OCI-LY7 (cell line): ENCODE measurements around the gene KLK10.

Experiments
- CTCF ChIP-seq: fragments of 200-600 bp; sonication (generic); conservative IDR thresholded peaks from 2 replicates; pipeline ENCODE4 v1.5.1; 2014; ENCODE audit warnings: mild to moderate bottlenecking, antibody characterized with exemption, low read length, moderate library complexity, mixed read lengths
- EZH2phosphoT487 ChIP-seq: fragments of 200-600 bp; sonication (generic); IDR thresholded peaks from 2 replicates; pipeline ENCODE4 v1.6.1; 2018; ENCODE audit warnings: low read depth, borderline replicate concordance, mild to moderate bottlenecking, mixed run types, antibody characterized with exemption, low read length, moderate library complexity, mixed read lengths

DNA sequence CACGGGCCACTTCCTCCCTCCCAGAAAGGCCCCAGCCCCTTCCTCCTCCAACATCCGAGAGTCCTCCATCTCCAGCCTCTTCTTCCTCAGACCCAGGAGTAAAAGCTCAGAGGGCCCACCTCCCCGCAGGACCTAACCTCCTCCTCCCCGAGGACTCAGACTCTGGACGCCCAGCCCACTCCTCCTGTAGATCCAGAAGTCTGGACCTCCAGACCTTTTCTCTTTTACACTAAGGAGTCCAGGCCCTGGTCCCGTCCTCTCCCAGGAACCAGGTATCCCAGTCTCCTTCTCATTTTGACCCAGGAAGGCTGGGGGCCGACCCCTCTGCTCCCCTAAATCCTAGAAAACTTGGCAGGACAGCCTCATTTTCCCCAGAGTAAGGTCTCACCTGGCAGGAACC, 16.2 kb downstream of the KLK10 start:
- TF ChIP-seq CTCF (no peak), EZH2phosphoT487 (no peak)
